CD4-positive, alpha-beta T cell treated with Interleukin-4 for 1 hour (primary cell): ENCODE measurements around the gene PEAR1.

ENCODE experiments used
- DNase-seq, 2 donors: peaks; one replicate each; pipeline ENCODE4 v3.0.0-alpha.2; 2020 to 2022

The PEAR1 gene

GRCh38 chr1:156901966-156902915 lies 8.7 kb downstream of the PEAR1 start:
- no peak for DNase-seq

GRCh38 chr1:156903328-156904091 lies 10.0 kb downstream of the PEAR1 start:
- DNase-seq, result no peak

- DNase-seq, result no peak
Observed at GRCh38 chr1:156904187-156904959, 10.9 kb downstream of the PEAR1 start.

GRCh38 chr1:156905176-156905575 lies 11.7 kb downstream of the PEAR1 start:
- no peak for DNase-seq

- DNase-seq, result no peak
Observed at GRCh38 chr1:156905651-156906050, 12.1 kb downstream of the PEAR1 start.

GRCh38 chr1:156906206-156906906 lies 12.8 kb downstream of the PEAR1 start:
- DNase-seq, result no peak

GRCh38 chr1:156908541-156908940 lies 15.0 kb downstream of the PEAR1 start:
- DNase-seq, result no peak

GRCh38 chr1:156908955-156909354 lies 15.4 kb downstream of the PEAR1 start:
- no peak for DNase-seq

GRCh38 chr1:156909671-156910070 lies 16.2 kb downstream of the PEAR1 start:
- no peak for DNase-seq

GRCh38 chr1:156910309-156910782 lies 16.8 kb downstream of the PEAR1 start:
- DNase-seq, result peak; percentile 32 to 54

GRCh38 chr1:156911577-156912298 lies 18.2 kb downstream of the PEAR1 start:
- DNase-seq, result no peak

- no peak for DNase-seq
Observed at GRCh38 chr1:156912310-156912709, 18.8 kb downstream of the PEAR1 start.

- DNase-seq, result no peak
Observed at GRCh38 chr1:156912861-156913808, 19.6 kb downstream of the PEAR1 start.

GRCh38 chr1:156913809-156914387 lies 20.4 kb downstream of the PEAR1 start:
- no peak for DNase-seq

GRCh38 chr1:156914440-156914856 lies 20.9 kb downstream of the PEAR1 start:
- DNase-seq, result no peak

GRCh38 chr1:156920233-156921052 lies 26.9 kb downstream of the PEAR1 start, which contains the start of gene LRRC71:
LRRC71 (plus strand) TSS chr1:156920632; CDS start chr1:156920804, 172 bp downstream.
- peak; percentile 39 to 51 for DNase-seq

- DNase-seq, result no peak
Observed at GRCh38 chr1:156921053-156921529, 27.6 kb downstream of the PEAR1 start.

GRCh38 chr1:156922986-156923669 lies 29.6 kb downstream of the PEAR1 start:
- no peak for DNase-seq
